ENCODE results near the gene LRG1. TPM values are rescaled to one million over a fixed set of nuclear protein-coding genes. Genes with fewer than 3 reads are reported as not detected.

Gene LRG1
- polyA plus RNA-seq, 1 experiment = 0.05 TPM

GRCh38 chr19:4518345-4519171, 21.3 kb downstream of the LRG1 start, which contains the start of gene PLIN4:
TSS of gene PLIN4 (minus strand) at chr19:4518486. CDS start at chr19:4518272, 214 bp downstream.
- peaks cover 4% of the 10 kb centered on the region for H3K27me3 ChIP-seq (ENCODE audit: control insufficient read depth, insufficient read depth, low read length)
- no peak for DNase-seq (ENCODE audit: low read depth, low spot score)
- no peak within 1 kb of the TSS for H3K27ac ChIP-seq (ENCODE audit: low read depth, low read length)
- ChIA-PET CTCF (no interaction called here), POLR2A (interaction anchor here (0.6 kb wide), 1 partner anchor 12 kb away, joined by 11 read pairs; no protein-coding TSS in a partner anchor)
- TF ChIP-seq CTCF (IDR thresholded peaks at IDR 0.05; ENCODE audit: low read depth, low read length) = no peak
- no peak within 1 kb of the TSS for H3K4me3 ChIP-seq (ENCODE audit: low read depth, low read length)
- no peaks in the 10 kb centered on the region for H3K9me3 ChIP-seq (ENCODE audit: control insufficient read depth, insufficient read depth, low read length)

GRCh38 chr19:4517451-4518057, 22.3 kb downstream of the LRG1 start:
- POLR2A ChIA-PET = no interaction called here
- no peak for TF ChIP-seq CTCF (IDR thresholded peaks at IDR 0.05; ENCODE audit: low read depth, low read length)
- H3K9me3 ChIP-seq (ENCODE audit: control insufficient read depth, insufficient read depth, low read length) = no peaks in the 10 kb centered on the region
- H3K4me3 ChIP-seq (ENCODE audit: low read depth, low read length) = no peak overlapping the region
- no peak overlapping the region for H3K27ac ChIP-seq (ENCODE audit: low read depth, low read length)
- no peak for DNase-seq (ENCODE audit: low read depth, low spot score)
- CTCF ChIA-PET = no interaction called here
- H3K27me3 ChIP-seq (ENCODE audit: control insufficient read depth, insufficient read depth, low read length) = peaks cover 4% of the 10 kb centered on the region

DNA sequence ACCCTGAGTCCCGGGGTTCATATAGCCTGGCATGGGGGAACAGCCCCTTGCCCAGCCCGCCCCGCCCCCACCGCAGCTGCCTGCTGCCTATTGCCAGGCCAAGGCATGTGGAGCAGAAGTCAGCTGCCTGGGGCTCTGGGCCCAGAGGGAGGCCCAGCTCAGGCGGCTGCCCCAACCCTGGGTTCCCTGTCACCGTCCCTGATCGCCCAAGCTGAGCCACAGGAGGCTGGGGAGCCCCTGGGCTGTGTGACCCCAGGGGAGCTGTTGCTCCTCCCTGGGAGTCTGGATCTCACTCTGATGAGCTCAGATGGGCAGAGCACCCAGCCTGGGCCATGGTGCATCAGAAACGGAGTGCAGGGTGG, 22.9 kb downstream of the LRG1 start:
- H3K9me3 ChIP-seq (ENCODE audit: control insufficient read depth, insufficient read depth, low read length) = no peaks in the 10 kb centered on the region; the same call in 1 of the 2 replicates
- POLR2A ChIA-PET = interaction anchor here (0.6 kb wide), 1 partner anchor 135 kb away, joined by 3 read pairs; no protein-coding TSS in a partner anchor

DNA sequence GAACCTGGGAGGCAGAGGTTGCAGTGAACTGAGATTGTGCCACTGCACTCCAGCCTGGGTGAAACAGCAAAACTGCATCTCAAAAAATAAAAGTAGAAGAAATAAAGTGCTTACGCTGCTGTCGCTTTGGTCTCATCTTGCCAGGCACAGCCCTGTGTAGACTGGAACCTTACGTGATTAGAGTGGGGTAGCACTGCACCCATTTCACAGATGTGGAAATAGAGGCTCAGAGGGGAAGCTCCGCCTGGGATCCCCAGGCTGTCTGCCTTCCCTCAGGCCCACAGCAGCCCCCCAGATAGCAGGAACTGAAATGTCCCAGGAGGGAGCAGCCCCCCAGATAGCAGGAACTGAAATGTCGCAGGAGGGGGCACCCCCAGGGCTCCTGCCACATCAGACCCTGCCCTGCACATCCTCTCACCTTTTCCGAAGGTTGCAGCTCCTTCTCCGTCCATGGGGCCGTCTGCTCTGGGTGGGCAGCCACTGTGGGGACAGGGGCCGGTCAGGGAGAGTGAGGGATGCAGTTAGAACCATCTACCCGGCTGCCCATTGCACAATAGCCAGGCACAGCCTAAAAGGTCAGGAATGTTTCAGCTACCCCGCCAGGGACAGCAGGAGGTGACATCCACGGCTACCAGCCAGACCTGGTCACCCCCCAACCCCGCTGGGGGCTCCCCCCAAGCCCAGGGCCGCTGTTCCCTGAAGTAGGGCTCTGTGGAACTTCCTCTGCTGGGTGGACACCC, 23.5 kb downstream of the LRG1 start:
- POLR2A ChIA-PET = interaction anchor here (0.6 kb wide), 1 partner anchor 134 kb away, joined by 3 read pairs; no protein-coding TSS in a partner anchor

More for the DNA sequence above, 22.9 kb downstream of the LRG1 start:
- H3K27me3 ChIP-seq (ENCODE audit: control insufficient read depth, insufficient read depth, low read length) = no peaks in the 10 kb centered on the region
- no peak for DNase-seq (ENCODE audit: low read depth, low spot score)
- H3K4me3 ChIP-seq (ENCODE audit: low read depth, low read length) = no peak overlapping the region
- no peak for TF ChIP-seq CTCF (IDR thresholded peaks at IDR 0.05; ENCODE audit: low read depth, low read length)
- CTCF ChIA-PET = interaction anchor here (1.4 kb wide), 1 partner anchor 8 kb away, joined by 9 read pairs; no protein-coding TSS in a partner anchor
- no peak overlapping the region for H3K27ac ChIP-seq (ENCODE audit: low read depth, low read length)

More for the DNA sequence above, 23.5 kb downstream of the LRG1 start:
- Histone ChIP-seq H3K27ac (ENCODE audit: low read depth, low read length) (no peak overlapping the region), H3K27me3 (ENCODE audit: control insufficient read depth, insufficient read depth, low read length) (no peaks in the 10 kb centered on the region), H3K9me3 (ENCODE audit: control insufficient read depth, insufficient read depth, low read length) (no peaks in the 10 kb centered on the region; the same call in 1 of the 2 replicates), H3K4me3 (ENCODE audit: low read depth, low read length) (no peak overlapping the region)
- TF ChIP-seq CTCF (IDR thresholded peaks at IDR 0.05; ENCODE audit: low read depth, low read length) = no peak
- DNase-seq (ENCODE audit: low read depth, low spot score) = no peak
- CTCF ChIA-PET = interaction anchor here (0.6 to 1.4 kb wide), 2 partner anchors 9 to 120 kb away, joined by 4 to 9 read pairs; no protein-coding TSS in a partner anchor
